RPMI8226 (cell line): ENCODE data around the gene AMOTL2.

Experiments
- DNase-seq: peaks from one replicate; pipeline ENCODE4 v3.0.0-alpha.2; 2015

Gene AMOTL2

GRCh38 chr3:134330883-134331810 lies 43.1 kb downstream of the AMOTL2 start:
- no peak for DNase-seq

- DNase-seq = no peak
Measured at GRCh38 chr3:134328846-134329245, 45.4 kb downstream of the AMOTL2 start.

GRCh38 chr3:134328147-134328591 lies 46.1 kb downstream of the AMOTL2 start:
- no peak for DNase-seq

- no peak for DNase-seq
Measured at GRCh38 chr3:134327594-134327975, 46.7 kb downstream of the AMOTL2 start.

- no peak for DNase-seq
Measured at GRCh38 chr3:134326760-134327593, 47.3 kb downstream of the AMOTL2 start.

- no peak for DNase-seq
Measured at GRCh38 chr3:134326126-134326525, 48.1 kb downstream of the AMOTL2 start.

GRCh38 chr3:134325706-134326105 lies 48.5 kb downstream of the AMOTL2 start:
- DNase-seq = no peak

- DNase-seq = no peak
Measured at GRCh38 chr3:134325061-134325705, 49.1 kb downstream of the AMOTL2 start.

GRCh38 chr3:134323966-134324962 lies 50.0 kb downstream of the AMOTL2 start:
- DNase-seq = no peak

- no peak for DNase-seq
Measured at GRCh38 chr3:134322286-134322685, 52.0 kb downstream of the AMOTL2 start.

- DNase-seq = no peak
Measured at GRCh38 chr3:134320749-134321148, 53.5 kb downstream of the AMOTL2 start.

- no peak for DNase-seq
Measured at GRCh38 chr3:134319931-134320330, 54.3 kb downstream of the AMOTL2 start.

GRCh38 chr3:134318166-134318565 lies 56.1 kb downstream of the AMOTL2 start:
- DNase-seq = no peak

GRCh38 chr3:134317106-134317947 lies 56.9 kb downstream of the AMOTL2 start:
- no peak for DNase-seq

- no peak for DNase-seq
Measured at GRCh38 chr3:134315286-134316106, 58.8 kb downstream of the AMOTL2 start.

- DNase-seq = no peak
Measured at GRCh38 chr3:134314588-134315285, 59.5 kb downstream of the AMOTL2 start.

GRCh38 chr3:134313847-134314587 lies 60.2 kb downstream of the AMOTL2 start:
- no peak for DNase-seq
